Measurements from ENCODE around the gene BCDIN3D. TPM values are rescaled to one million over a fixed set of nuclear protein-coding genes. Genes with fewer than 3 reads are reported as not detected.
"Not testable (repeated sequence)": the region's sequence is repeated elsewhere in the genome, so short reads cannot be mapped to it uniquely, and the experiment has no call there.

The BCDIN3D gene
- total RNA-seq, 1 donor from 2014 or later = 3.8 TPM

DNA sequence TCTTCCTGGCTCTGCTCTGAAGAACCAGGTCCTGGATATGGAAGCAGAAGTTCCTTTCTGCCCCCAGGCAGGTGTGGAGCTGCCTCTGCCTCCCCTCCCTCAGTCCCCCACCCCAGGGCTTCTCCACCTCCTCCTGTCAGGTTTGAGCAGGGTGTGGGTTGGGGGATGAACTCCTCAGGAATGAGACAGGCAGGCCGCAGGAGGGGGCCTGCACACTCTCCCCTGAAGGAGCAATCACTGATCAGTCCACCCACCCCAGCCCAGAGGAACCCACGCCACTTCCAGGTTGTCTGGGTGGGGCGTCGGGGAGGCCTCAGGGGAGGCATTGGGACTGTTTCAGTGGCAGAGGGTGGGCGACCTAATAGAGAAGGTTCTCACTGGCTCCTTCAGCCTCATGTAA is 34.2 kb upstream of the BCDIN3D start:
- no peak for DNase-seq (ENCODE audit: extremely low read depth, low read depth, low spot score)

DNA sequence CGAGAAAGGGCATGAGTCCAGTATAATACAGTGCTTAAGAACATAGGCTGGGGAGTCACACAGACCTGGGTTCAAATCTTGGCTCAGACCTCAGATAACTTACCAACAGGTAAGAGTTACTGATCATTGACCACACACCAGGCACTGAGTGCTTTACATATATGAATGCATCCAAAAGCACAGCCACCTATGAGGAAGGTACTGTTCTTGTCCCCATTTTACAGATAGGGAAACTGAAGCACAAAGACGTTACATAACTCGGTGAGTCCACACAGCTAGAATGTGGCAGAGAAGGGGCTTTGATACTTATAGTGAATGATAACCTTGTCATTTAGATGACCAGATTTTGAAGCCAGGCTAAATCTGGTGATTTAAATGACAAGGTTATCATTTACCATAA is 33.2 kb upstream of the BCDIN3D start:
- DNase-seq (ENCODE audit: extremely low read depth, low read depth, low spot score) = no peak

DNA sequence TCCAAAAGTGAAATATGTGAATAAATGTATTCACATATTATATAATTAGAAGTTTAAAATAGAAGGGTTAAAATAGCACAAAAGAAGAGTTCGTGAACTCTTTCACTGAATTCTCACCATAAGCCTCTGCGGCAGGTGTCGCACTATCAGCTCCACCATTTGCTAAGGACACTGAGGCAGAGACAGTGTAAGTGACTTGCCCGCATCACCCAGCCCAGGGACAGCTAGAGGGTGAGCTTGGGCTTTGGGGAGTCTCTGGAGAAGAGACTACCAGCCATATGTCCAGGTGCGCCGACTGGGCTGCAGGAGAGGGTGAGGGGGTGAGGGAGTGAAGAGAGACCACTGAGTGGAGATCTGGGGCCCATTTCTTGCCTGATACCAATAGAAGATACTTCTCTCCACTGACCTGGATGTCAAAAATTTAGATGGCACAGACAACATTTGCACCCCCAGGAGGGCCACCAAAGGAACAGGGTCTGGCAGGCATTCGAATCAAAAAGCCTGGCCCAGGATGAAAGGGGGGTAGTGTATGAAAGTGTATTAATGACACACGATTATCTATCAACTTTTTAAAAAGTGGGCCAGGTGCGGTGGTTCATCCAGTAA is 32.3 kb upstream of the BCDIN3D start:
- DNase-seq (ENCODE audit: extremely low read depth, low read depth, low spot score) = no peak

GRCh38 chr12:49874142-49874897 is 31.4 kb upstream of the BCDIN3D start:
- no peak for DNase-seq (ENCODE audit: extremely low read depth, low read depth, low spot score)

- DNase-seq (ENCODE audit: extremely low read depth, low read depth, low spot score) = no peak
These were observed 30.5 kb upstream of the BCDIN3D start for GRCh38 chr12:49873361-49873934.

DNA sequence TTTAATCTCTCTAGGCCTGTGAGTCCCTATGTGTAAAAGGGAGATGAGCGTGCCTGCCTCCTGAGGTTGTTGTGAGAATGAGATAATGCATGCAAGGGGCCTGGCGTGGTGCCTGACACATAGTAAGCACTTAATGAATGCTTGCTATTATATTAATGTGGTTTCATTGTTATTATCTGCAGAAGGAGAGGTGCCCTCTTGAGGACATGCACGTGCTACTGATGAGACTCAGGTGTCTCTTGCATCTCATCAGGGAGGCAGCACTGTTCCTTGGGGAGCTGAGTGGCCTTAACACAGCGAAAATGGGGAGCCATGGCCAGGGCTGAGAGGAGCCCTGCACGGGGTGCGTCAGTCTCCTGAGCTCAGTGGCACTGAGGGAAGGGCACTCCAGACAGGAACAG is 29.9 kb upstream of the BCDIN3D start:
- no peak for DNase-seq (ENCODE audit: extremely low read depth, low read depth, low spot score)

- DNase-seq (ENCODE audit: extremely low read depth, low read depth, low spot score) = no peak
These were observed 29.5 kb upstream of the BCDIN3D start for GRCh38 chr12:49872381-49872780.

DNA sequence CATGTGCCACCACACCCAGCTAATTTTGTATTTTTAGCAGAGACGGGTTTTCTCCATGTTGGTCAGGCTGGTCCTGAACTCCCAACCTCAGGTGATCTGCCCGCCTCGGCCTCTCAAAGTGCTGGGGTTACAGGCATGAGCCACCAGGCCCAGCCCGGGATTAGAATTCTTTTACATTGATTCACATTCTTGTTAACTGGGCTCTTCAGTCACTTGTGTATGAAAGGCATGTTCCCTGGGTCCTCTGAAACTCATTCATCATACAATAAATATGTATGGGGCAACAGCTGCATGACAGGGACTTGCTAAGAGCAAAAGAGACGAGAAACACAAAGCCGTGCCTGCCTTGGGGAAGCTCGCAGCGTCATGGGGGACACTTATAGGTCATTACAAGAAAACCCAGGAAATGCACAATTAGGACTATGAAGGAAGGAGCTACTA is 28.9 kb upstream of the BCDIN3D start:
- DNase-seq (ENCODE audit: extremely low read depth, low read depth, low spot score) = not testable (repeated sequence)

- no peak for DNase-seq (ENCODE audit: extremely low read depth, low read depth, low spot score)
These were observed 28.3 kb upstream of the BCDIN3D start for GRCh38 chr12:49871263-49871561.

DNA sequence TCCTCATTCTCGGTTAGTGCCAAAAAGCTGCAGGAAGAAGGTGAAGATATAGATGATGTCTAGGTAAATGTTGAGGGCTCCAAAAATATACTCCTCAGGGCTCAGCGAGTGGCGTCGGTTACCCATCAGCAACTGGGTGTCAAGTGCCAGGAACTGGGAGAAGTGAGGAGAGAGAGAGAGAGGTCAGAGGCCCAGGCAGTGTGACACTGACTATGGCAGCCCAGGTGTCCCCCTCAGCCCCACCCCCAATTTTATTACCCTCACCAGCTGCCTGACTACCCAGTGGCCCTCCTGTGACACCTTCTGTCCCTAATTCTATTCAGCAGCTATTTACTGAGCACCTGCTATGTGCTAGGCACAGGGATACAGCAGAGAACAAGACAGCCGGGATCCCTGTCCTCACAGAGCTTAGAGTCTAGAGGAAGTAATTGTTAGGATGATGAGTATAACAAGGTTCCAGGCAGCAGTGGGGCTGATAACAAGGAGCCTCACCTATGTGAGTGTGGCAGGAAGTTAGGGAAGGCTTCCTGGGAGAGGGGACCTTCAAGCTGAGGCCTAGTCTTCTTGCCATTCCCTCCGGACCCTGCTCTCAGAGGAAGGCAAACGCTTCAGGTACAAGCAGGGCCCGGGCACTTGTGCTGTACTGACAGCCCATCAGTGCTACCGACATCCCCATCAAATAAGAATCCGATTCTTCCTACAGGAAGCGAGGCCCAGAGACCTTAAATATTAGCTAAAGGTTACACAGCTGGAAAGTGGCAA is 27.8 kb upstream of the BCDIN3D start:
- DNase-seq (ENCODE audit: extremely low read depth, low read depth, low spot score) = no peak

DNA sequence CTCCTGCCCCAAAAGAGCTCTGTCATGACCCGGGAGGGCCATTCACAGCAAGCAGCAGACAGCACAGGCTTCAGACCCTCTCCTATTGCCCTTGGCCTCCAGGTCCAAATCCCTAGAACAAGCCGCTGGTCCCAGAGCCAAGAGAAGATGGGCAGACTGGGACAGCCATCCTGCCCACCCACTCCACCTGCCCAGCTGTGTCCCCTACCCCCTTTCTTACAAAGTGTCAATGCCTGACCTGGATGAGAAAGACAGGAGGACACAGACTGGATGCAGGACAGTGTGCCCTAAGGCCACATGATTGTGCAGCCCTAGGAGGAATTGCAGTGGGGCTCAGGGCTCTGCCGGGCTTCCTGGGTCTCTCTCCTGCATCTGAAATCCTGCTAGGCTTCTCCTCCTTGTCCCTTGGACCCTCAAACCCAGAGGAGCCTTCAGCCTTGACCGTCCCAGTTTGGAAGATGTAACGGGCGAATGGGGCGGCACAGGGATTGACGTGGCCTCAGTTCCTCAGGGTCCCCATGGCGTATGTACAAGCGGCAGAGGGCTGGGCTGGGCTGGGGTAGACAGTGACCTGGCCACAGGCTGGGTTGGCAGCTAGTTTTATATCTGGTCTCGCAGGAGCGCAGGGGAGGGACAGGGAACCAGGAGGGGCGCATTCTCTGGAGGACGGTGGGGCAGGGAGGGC is 27.1 kb upstream of the BCDIN3D start:
- DNase-seq (ENCODE audit: extremely low read depth, low read depth, low spot score) = no peak

- DNase-seq (ENCODE audit: extremely low read depth, low read depth, low spot score) = peak; percentile 97
These were observed 26.3 kb upstream of the BCDIN3D start for GRCh38 chr12:49868952-49869815.

- DNase-seq (ENCODE audit: extremely low read depth, low read depth, low spot score) = no peak
These were observed 25.5 kb upstream of the BCDIN3D start for GRCh38 chr12:49868449-49868848.

DNA sequence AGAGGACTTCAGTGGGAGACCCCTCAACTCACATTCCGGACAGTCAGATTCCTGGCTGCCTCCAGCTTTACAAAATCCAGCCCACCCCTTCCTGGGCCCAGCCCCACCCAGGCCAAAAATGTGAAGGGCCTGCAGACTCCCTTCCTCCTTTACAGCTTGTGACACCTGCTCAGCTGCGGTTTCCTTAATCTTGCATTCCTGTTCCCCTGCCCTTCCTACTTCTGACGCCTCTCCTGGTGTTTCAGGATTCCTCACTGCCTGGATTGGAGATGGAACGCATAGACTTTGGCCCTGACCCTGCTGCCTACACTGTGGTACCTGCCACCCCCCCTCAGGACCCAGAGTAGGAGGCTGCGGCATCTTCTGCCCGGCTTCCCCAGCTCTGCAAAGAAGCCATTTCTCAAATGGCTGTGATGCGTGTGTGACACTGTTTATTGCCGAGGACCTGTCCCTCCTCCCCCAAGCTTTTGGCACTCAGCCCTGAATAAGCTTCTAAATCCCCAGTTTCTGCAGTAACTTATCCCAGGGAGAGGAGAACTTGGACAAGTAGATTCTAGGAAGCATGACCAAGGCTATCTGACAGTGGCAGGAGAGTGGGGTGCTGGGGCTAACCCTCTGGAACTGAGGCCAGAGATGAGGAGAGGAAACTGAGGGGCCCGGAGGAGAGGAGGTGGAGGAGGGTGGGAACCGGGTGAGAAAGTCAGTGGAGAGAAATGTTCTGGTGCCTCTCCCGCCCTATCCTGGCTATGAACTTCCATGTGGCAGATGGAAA is 24.9 kb upstream of the BCDIN3D start:
- DNase-seq (ENCODE audit: extremely low read depth, low read depth, low spot score) = no peak

GRCh38 chr12:49866859-49867569 is 24.1 kb upstream of the BCDIN3D start:
- no peak for DNase-seq (ENCODE audit: extremely low read depth, low read depth, low spot score)

- DNase-seq (ENCODE audit: extremely low read depth, low read depth, low spot score) = no peak
These were observed 22.9 kb upstream of the BCDIN3D start for GRCh38 chr12:49865782-49866135.

- DNase-seq (ENCODE audit: extremely low read depth, low read depth, low spot score) = no peak
These were observed 22.3 kb upstream of the BCDIN3D start for GRCh38 chr12:49865109-49865781.

GRCh38 chr12:49864798-49865090 is 21.8 kb upstream of the BCDIN3D start:
- DNase-seq (ENCODE audit: extremely low read depth, low read depth, low spot score) = no peak

Data from glomerular endothelial cell (primary cell).